ENCODE data around the gene SLC6A5. TPM values are rescaled to one million over a fixed set of nuclear protein-coding genes. Genes with fewer than 3 reads are reported as not detected.

Gene SLC6A5
- total and polyA plus RNA-seq, 9 of the 15 experiments (the other 6 are each of a cell fraction or from before 2014, with no cell fraction given): 0.08 TPM; not detected in 8

- FAIRE-seq (no peak), DNase-seq (ENCODE audit: extremely low read depth in 1 of 4, low spot score in 3 of 4) (no peak), ATAC-seq (no peak)
- Histone ChIP-seq H2AFZ (ENCODE audit: low read depth, low read length) (no peak overlapping the region), H3K79me2 (ENCODE audit: control insufficient read depth, insufficient read depth, low read length) (no peaks in the 10 kb centered on the region), H3K9me3 (replicated peaks; ENCODE audit: control insufficient read depth, insufficient read depth, low read depth, low read length) (no peaks in the 10 kb centered on the region), H3K36me3 (ENCODE audit: control insufficient read depth, insufficient read depth, low read length) (no peaks in the 10 kb centered on the region), H3K4me3 (no peak overlapping the region), H3K4me1 (replicated peaks in 1 of 2; ENCODE audit: control insufficient read depth in 2 of 2, insufficient read depth in 2 of 2, low read length in 2 of 2) (no peaks in the 10 kb centered on the region; a peak in 1 of 5 replicates), H3K27ac (ENCODE audit: extremely low read depth, low read depth, low read length) (no peak overlapping the region), H4K20me1 (replicated peaks; ENCODE audit: control insufficient read depth, insufficient read depth, low read length) (no peaks in the 10 kb centered on the region), H3K27me3 (ENCODE audit: control insufficient read depth in 2 of 2, insufficient read depth in 2 of 2, low read length in 2 of 2) (peaks cover 3 to 26% of the 10 kb centered on the region in 2 experiments; a peak in 3 of 5 replicates), H3K4me2 (ENCODE audit: insufficient read depth, low read length) (no peak overlapping the region), H3K9me1 (ENCODE audit: control insufficient read depth, insufficient read depth, low read length) (no peaks in the 10 kb centered on the region), H3K9ac (ENCODE audit: insufficient read depth in 1 of 2, low read depth in 2 of 2, low read length in 2 of 2) (no peak overlapping the region)
- intact Hi-C loops (cut with micrococcal nuclease) (loop anchor here (5.0 kb wide), 1 partner anchor 543 kb away; no protein-coding TSS in a partner anchor), in situ Hi-C loops (cut with MboI) (no loop called here)
- 1% methylated on average over 45 of the region's 60 CpGs for WGBS (ENCODE audit: insufficient coverage, low coverage, missing lambda C conversion rate)
- ChIA-PET POLR2A (interaction anchor here (0.6 kb wide), 1 partner anchor 21 kb away, joined by 3 read pairs; no protein-coding TSS in a partner anchor), CTCF (ENCODE audit: low intra/inter-chr PET ratio) (no interaction called here)
- no peak for TF ChIP-seq ZZZ3 (IDR thresholded peaks at IDR 0.05)
- no peak for TF ChIP-seq ZNF436 (CRISPR knock-in tag; IDR thresholded peaks at IDR 0.05)
- TF ChIP-seq ZNF12 (CRISPR knock-in tag; IDR thresholded peaks at IDR 0.05): no peak
- TF ChIP-seq MTA1 (IDR thresholded peaks at IDR 0.05; ENCODE audit: borderline replicate concordance): no peak
- TF ChIP-seq BRD4 (IDR thresholded peaks at IDR 0.05): no peak
- TF ChIP-seq ZNF408 (CRISPR knock-in tag; IDR thresholded peaks at IDR 0.05; ENCODE audit: low read depth): no peak
- TF ChIP-seq DMBX1 (CRISPR knock-in tag; IDR thresholded peaks at IDR 0.05; ENCODE audit: borderline replicate concordance): no peak
- no peak for TF ChIP-seq ZNF586 (CRISPR knock-in tag; conservative IDR thresholded peaks at IDR 0.05)
- no peak for TF ChIP-seq CREBBP (IDR thresholded peaks at IDR 0.05; ENCODE audit: low read depth, low read length)
- BruUV-seq (replicated peaks): no TSS peak
Measured at GRCh38 chr11:20669820-20670684, 70.6 kb downstream of the SLC6A5 start.

Data from K562 (cell line).